DND-41 (cell line): ENCODE results near the gene MICAL1.

Source experiments
- ATAC-seq: fragments of 200-7000 bp; cut with Tn5 transposase; 3 replicates; pipeline ENCODE4 v1.9.1; 2021; ENCODE audit warnings: low read depth; ENCODE audit not compliant: insufficient read depth
- DNase-seq: peaks from one replicate; pipeline ENCODE4 v3.0.0-alpha.2; 2020
- H2AFZ ChIP-seq: 2 replicates; pipeline ENCODE4 v1.6.0; 2012; ENCODE audit warnings: low read depth, low read length
- H3K27ac ChIP-seq: 2 replicates; pipeline ENCODE4 v1.5.1; 2012; ENCODE audit warnings: low read length, inconsistent platforms
- H3K27me3 ChIP-seq: fragments of 200-600 bp; sonication (generic); 2 replicates; pipeline ENCODE4 v1.6.0; 2012; ENCODE audit warnings: low read length, mild to moderate bottlenecking, inconsistent platforms; ENCODE audit not compliant: insufficient read depth, poor library complexity
- H3K36me3 ChIP-seq: 2 replicates; pipeline ENCODE4 v1.5.1; 2012; ENCODE audit warnings: low read length, inconsistent platforms; ENCODE audit not compliant: insufficient read depth
- H3K4me1 ChIP-seq: 2 replicates; pipeline ENCODE4 v1.5.1; 2012; ENCODE audit warnings: mild to moderate bottlenecking, low read length; ENCODE audit not compliant: insufficient read depth
- H3K4me2 ChIP-seq: 2 replicates; pipeline ENCODE4 v1.6.0; 2012; ENCODE audit warnings: mild to moderate bottlenecking, moderate library complexity, low read length, inconsistent platforms; ENCODE audit not compliant: insufficient read depth
- H3K4me3 ChIP-seq, 2 experiments: fragments of 200-600 bp in 1 of 2; shearing (Covaris generic) in 1 of 2; 2 replicates each; pipeline ENCODE4 v1.5.1; 2012 to 2016; ENCODE audit warnings: inconsistent platforms in 2 of 2, low read length in 2 of 2, mild to moderate bottlenecking in 2 of 2, low read depth in 1 of 2, moderate library complexity in 1 of 2
- H3K79me2 ChIP-seq: 2 replicates; pipeline ENCODE4 v1.6.0; 2012; ENCODE audit warnings: low read length, inconsistent platforms; ENCODE audit not compliant: insufficient read depth
- H3K9ac ChIP-seq: 2 replicates; pipeline ENCODE4 v1.6.0; 2012; ENCODE audit warnings: low read depth, mild to moderate bottlenecking, inconsistent platforms, low read length, moderate library complexity
- H3K9me3 ChIP-seq: 2 replicates; pipeline ENCODE4 v1.5.1; 2012; ENCODE audit warnings: low read length, moderate library complexity, mild to moderate bottlenecking, inconsistent platforms; ENCODE audit not compliant: insufficient read depth, severe bottlenecking
- H4K20me1 ChIP-seq: 2 replicates; pipeline ENCODE4 v1.6.0; 2012; ENCODE audit warnings: low read length; ENCODE audit not compliant: insufficient read depth
- CTCF ChIP-seq: IDR thresholded peaks from 2 replicates; pipeline ENCODE4 v1.5.1; 2012; ENCODE audit warnings: borderline replicate concordance, low read length, moderate library complexity, mild to moderate bottlenecking; ENCODE audit not compliant: poor library complexity, severe bottlenecking; ENCODE audit errors: extremely low read depth
- EZH2 ChIP-seq: IDR thresholded peaks from 3 replicates; pipeline ENCODE4 v1.6.1; 2012; ENCODE audit warnings: borderline replicate concordance, low read depth, mild to moderate bottlenecking, moderate library complexity, low read length, inconsistent platforms; ENCODE audit not compliant: severe bottlenecking

The MICAL1 gene

DNA sequence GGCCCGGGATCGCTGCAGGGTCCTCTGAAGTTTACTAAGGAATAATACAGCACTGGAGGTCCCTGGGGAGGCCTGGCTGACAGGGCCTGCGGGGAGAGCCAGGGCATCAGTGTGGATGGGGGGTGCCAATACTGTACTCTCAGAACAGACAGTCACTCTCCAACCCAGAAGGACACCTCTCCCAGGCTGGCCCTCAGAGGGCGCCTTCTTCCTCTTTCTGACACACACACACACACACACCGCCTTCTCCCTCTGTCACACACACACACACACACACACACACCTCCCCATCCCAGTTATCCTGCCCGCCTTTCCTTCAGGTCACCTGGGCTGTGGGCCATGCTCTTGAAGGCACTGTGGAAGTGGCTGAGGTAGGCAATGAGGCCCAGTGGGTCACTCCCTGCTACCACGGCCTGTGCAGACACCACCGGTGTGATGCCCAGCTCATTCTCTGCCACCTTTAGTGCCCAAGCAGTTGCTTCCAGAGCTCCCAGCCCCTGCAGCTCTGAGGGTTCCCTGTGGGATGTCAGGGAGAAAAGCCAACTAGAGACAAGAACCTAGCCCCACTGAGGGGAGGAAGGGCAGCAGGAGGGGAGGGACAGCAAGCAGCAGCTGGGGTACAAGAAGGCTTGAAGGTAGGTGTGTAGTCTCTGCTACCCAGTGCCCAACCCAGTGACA lies 7.6 kb downstream of the MICAL1 start:
- peaks cover 63% of the 10 kb centered on the region for H3K36me3 ChIP-seq
- H3K4me1 ChIP-seq: peaks cover 13% of the 10 kb centered on the region
- no peaks in the 10 kb centered on the region for H3K79me2 ChIP-seq
- ATAC-seq (peak; percentile 35; the same call in 1 of the 3 replicates), DNase-seq (no peak)
- H3K4me2 ChIP-seq: no peak overlapping the region
- H2AFZ ChIP-seq: no peak overlapping the region
- peaks cover 8% of the 10 kb centered on the region for H4K20me1 ChIP-seq
- H3K27ac ChIP-seq: 0 out of 2 replicates have a peak overlapping the region, but pooled peaks have one; percentile 28
- H3K27me3 ChIP-seq: no peaks in the 10 kb centered on the region
- no peak overlapping the region for H3K4me3 ChIP-seq
- no peaks in the 10 kb centered on the region for H3K9me3 ChIP-seq
- no peak for TF ChIP-seq EZH2
- peak; percentile 11 for TF ChIP-seq CTCF
- no peak overlapping the region for H3K9ac ChIP-seq

DNA sequence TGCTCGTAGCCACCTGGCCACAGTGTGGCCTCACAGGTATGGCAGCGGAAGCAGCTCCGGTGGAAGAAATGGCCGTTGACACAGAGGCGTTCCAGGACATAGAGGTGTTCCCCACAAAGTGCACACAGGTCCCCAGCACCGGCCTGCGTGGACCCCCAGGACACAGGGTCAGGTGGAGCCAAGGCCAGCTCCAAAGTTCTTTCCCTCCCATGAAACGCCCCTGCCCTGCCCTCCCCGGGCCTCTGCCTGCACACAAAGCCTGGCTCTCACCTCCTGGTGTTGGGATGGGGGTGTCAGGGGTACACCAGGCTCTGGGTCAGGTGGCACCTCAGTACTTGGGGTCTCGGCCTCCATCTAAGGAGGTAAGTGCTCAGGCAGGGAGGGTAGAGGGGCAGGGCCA lies 8.5 kb downstream of the MICAL1 start:
- H3K27me3 ChIP-seq: no peaks in the 10 kb centered on the region
- no peak overlapping the region for H2AFZ ChIP-seq
- H3K4me3 ChIP-seq: no peak overlapping the region
- no peak overlapping the region for H3K9ac ChIP-seq
- H3K4me2 ChIP-seq: no peak overlapping the region
- no peak overlapping the region for H3K27ac ChIP-seq
- no peak for TF ChIP-seq EZH2
- TF ChIP-seq CTCF: no peak
- H3K36me3 ChIP-seq: peaks cover 65% of the 10 kb centered on the region
- H4K20me1 ChIP-seq: peaks cover 12% of the 10 kb centered on the region
- H3K4me1 ChIP-seq: peaks cover 22% of the 10 kb centered on the region
- H3K79me2 ChIP-seq: no peaks in the 10 kb centered on the region
- ATAC-seq: no peak
- no peak for DNase-seq
- no peaks in the 10 kb centered on the region for H3K9me3 ChIP-seq

DNA sequence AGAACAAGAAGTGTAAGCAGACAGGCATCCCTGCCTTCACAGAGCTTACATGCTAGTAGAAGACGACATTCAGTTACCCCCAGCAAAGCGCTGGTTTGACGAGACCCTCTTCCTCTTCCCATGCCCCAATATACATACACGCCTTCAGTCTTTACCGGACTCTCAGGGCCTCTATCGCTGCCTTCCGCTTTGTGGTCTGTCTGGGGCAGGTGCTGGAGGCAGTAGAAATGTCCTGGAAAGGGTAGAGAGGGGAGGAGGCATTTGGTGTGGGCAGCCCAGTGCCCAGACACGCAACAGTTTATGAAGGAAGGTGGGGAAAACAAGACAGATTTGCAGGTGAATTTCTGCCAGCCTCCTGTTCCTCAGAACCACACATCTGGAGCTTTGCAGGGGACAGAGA lies 9.0 kb downstream of the MICAL1 start:
- no peak for DNase-seq

More for the DNA sequence above, 9.0 kb downstream of the MICAL1 start:
- Histone ChIP-seq H3K36me3 (peaks cover 62% of the 10 kb centered on the region), H3K9me3 (no peaks in the 10 kb centered on the region), H2AFZ (no peak overlapping the region), H3K27me3 (no peaks in the 10 kb centered on the region), H4K20me1 (peaks cover 16% of the 10 kb centered on the region), H3K27ac (no peak overlapping the region), H3K79me2 (peaks cover 1% of the 10 kb centered on the region; the same call in 1 of the 2 replicates), H3K4me2 (no peak overlapping the region), H3K9ac (no peak overlapping the region), H3K4me3 (no peak overlapping the region), H3K4me1 (peaks cover 28% of the 10 kb centered on the region)
- TF ChIP-seq EZH2 (no peak), CTCF (no peak)
- ATAC-seq: no peak
